ENCODE results near the gene CYB5D1. TPM values are rescaled to one million over a fixed set of nuclear protein-coding genes. Genes with fewer than 3 reads are reported as not detected.
A peak's percentile ranks its signal among the peaks of the same experiment; 100 is the strongest.

CYB5D1 gene
- polyA plus RNA-seq, 1 donor (not counting 4 experiments of a cell fraction or from before 2014, with no cell fraction given) = 14.8 TPM

GRCh38 chr17:7884581-7885366, 27.0 kb downstream of the CYB5D1 start:
- TF ChIP-seq EZH2 (IDR thresholded peaks at IDR 0.05; ENCODE audit: low read length) (no peak), CTCF (optimal IDR thresholded peaks at IDR 0.05 in 1 of 3, IDR thresholded peaks at IDR 0.05 in 1 of 3, conservative IDR thresholded peaks at IDR 0.05 in 1 of 3; ENCODE audit: extremely low read depth in 1 of 3, insufficient read depth in 2 of 3, low read length in 3 of 3) (no peak)
- Histone ChIP-seq H3K27ac (ENCODE audit: control insufficient read depth, insufficient read depth, low read length) (peak overlapping the region; percentile 89), H3K9me3 (ENCODE audit: control insufficient read depth, low read depth, low read length) (no peaks in the 10 kb centered on the region), H2AFZ (ENCODE audit: control insufficient read depth, low read length) (no peak overlapping the region), H3K79me2 (ENCODE audit: control insufficient read depth, insufficient read depth, low read length) (peaks cover 17% of the 10 kb centered on the region), H3K36me3 (ENCODE audit: control insufficient read depth in 2 of 2, extremely low read depth in 1 of 2, insufficient read depth in 2 of 2, low read length in 2 of 2) (peaks cover 5 to 15% of the 10 kb centered on the region in 2 experiments), H3K4me1 (ENCODE audit: control insufficient read depth, extremely low read depth, insufficient read depth, low read length) (peaks cover 48% of the 10 kb centered on the region), H3K9ac (ENCODE audit: control insufficient read depth, extremely low read depth, insufficient read depth, low read length) (peak overlapping the region; percentile 86), H3K9me1 (ENCODE audit: control insufficient read depth, extremely low read depth, insufficient read depth, low read length) (no peaks in the 10 kb centered on the region), H3K27me3 (ENCODE audit: control insufficient read depth, extremely low read depth, insufficient read depth, low read length) (no peaks in the 10 kb centered on the region), H3K4me2 (ENCODE audit: control insufficient read depth, extremely low read depth, insufficient read depth, low read depth, low read length) (no peak overlapping the region), H3K4me3 (ENCODE audit: control insufficient read depth in 2 of 3, extremely low read depth in 1 of 3, insufficient read depth in 2 of 3, low read depth in 1 of 3, low read length in 3 of 3) (peak overlapping the region in 2 of 3 experiments; percentile 76 to 86), H4K20me1 (ENCODE audit: control insufficient read depth, extremely low read depth, insufficient read depth, low read length) (no peaks in the 10 kb centered on the region)
- FAIRE-seq = no peak
- no peak for DNase-seq (ENCODE audit: low read depth, low spot score)
- dilution Hi-C loops (cut with MboI; ENCODE audit: extremely low pct_ligation_motif_present, low sequenced_read_pairs) = no loop called here

GRCh38 chr17:7885367-7886226, 27.8 kb downstream of the CYB5D1 start:
- Histone ChIP-seq H3K9me3 (ENCODE audit: control insufficient read depth, low read depth, low read length) (no peaks in the 10 kb centered on the region), H4K20me1 (ENCODE audit: control insufficient read depth, extremely low read depth, insufficient read depth, low read length) (no peaks in the 10 kb centered on the region), H3K9me1 (ENCODE audit: control insufficient read depth, extremely low read depth, insufficient read depth, low read length) (no peaks in the 10 kb centered on the region), H3K79me2 (ENCODE audit: control insufficient read depth, insufficient read depth, low read length) (peaks cover 18% of the 10 kb centered on the region), H3K36me3 (ENCODE audit: control insufficient read depth in 2 of 2, extremely low read depth in 1 of 2, insufficient read depth in 2 of 2, low read length in 2 of 2) (peaks cover 5 to 19% of the 10 kb centered on the region in 2 experiments), H3K4me2 (ENCODE audit: control insufficient read depth, extremely low read depth, insufficient read depth, low read depth, low read length) (peak overlapping the region; percentile 88), H2AFZ (ENCODE audit: control insufficient read depth, low read length) (no peak overlapping the region), H3K4me1 (ENCODE audit: control insufficient read depth, extremely low read depth, insufficient read depth, low read length) (peaks cover 48% of the 10 kb centered on the region), H3K27ac (ENCODE audit: control insufficient read depth, insufficient read depth, low read length) (peak overlapping the region; percentile 89), H3K4me3 (ENCODE audit: control insufficient read depth in 2 of 3, extremely low read depth in 1 of 3, insufficient read depth in 2 of 3, low read depth in 1 of 3, low read length in 3 of 3) (peak overlapping the region; percentile 61 to 86 (median 76)), H3K27me3 (ENCODE audit: control insufficient read depth, extremely low read depth, insufficient read depth, low read length) (no peaks in the 10 kb centered on the region), H3K9ac (ENCODE audit: control insufficient read depth, extremely low read depth, insufficient read depth, low read length) (peak overlapping the region; percentile 86)
- DNase-seq (ENCODE audit: low read depth, low spot score) (no peak), FAIRE-seq (no peak)
- TF ChIP-seq CTCF (optimal IDR thresholded peaks at IDR 0.05 in 1 of 3, IDR thresholded peaks at IDR 0.05 in 1 of 3, conservative IDR thresholded peaks at IDR 0.05 in 1 of 3; ENCODE audit: extremely low read depth in 1 of 3, insufficient read depth in 2 of 3, low read length in 3 of 3) (peak in 1 of 3 experiments; percentile 18), EZH2 (IDR thresholded peaks at IDR 0.05; ENCODE audit: low read length) (no peak)
- dilution Hi-C loops (cut with MboI; ENCODE audit: extremely low pct_ligation_motif_present, low sequenced_read_pairs) = no loop called here
